Panc1 (cell line): ENCODE data around the gene STXBP3. TPM values are rescaled to one million over a fixed set of nuclear protein-coding genes. Genes with fewer than 3 reads are reported as not detected.

Experiments
- ATAC-seq: fragments of 200-7000 bp; cut with Tn5 transposase; 2 replicates; pipeline ENCODE4 v1.9.1; 2020; ENCODE audit warnings: mild to moderate bottlenecking, moderate library complexity
- BruUV-seq: library from RNA; stranded (reverse); fragments of 400-500 nt; replicated peaks from 2 replicates; lab custom pipeline; 2021; lab: Mats Ljungman, UMichigan
- CTCF ChIA-PET: fragments of 300-600 bp; sonication (Branson Sonifier 250); formaldehyde crosslinking; loops from one replicate; lab custom pipeline; 2022; ENCODE audit warnings: antibody characterized with exemption; lab: Charles Lee
- POLR2A ChIA-PET: fragments of 300-600 bp; sonication (Branson Sonifier 250); formaldehyde crosslinking; loops from one replicate; lab custom pipeline; 2022; ENCODE audit warnings: antibody characterized with exemption; lab: Charles Lee
- DNase-seq: peaks from one replicate; pipeline ENCODE4 v3.0.0-alpha.2; 2010; ENCODE audit warnings: low read depth, low spot score
- H3K27ac ChIP-seq: 2 replicates; pipeline ENCODE4 v1.5.1; 2011; ENCODE audit warnings: mild to moderate bottlenecking, low read length, inconsistent platforms
- H3K27me3 ChIP-seq: fragments of 200-500 bp; sonication (Bioruptor generic); 2 replicates; pipeline ENCODE4 v1.6.0; 2014; ENCODE audit warnings: low read length, inconsistent platforms; ENCODE audit not compliant: control insufficient read depth, insufficient read depth
- H3K36me3 ChIP-seq: fragments of 200-500 bp; sonication (Bioruptor generic); 2 replicates; pipeline ENCODE4 v1.5.1; 2014; ENCODE audit warnings: inconsistent platforms, mild to moderate bottlenecking, low read length, moderate library complexity; ENCODE audit not compliant: control insufficient read depth, insufficient read depth
- H3K4me1 ChIP-seq: 2 replicates; pipeline ENCODE4 v1.5.1; 2011; ENCODE audit warnings: inconsistent platforms, mild to moderate bottlenecking, low read length, moderate library complexity; ENCODE audit not compliant: control insufficient read depth, insufficient read depth
- H3K4me3 ChIP-seq, 2 experiments: 2 replicates each; pipeline ENCODE4 v1.5.1; 2011 to 2012; ENCODE audit warnings: low read depth in 2 of 2, low read length in 2 of 2, mild to moderate bottlenecking in 2 of 2, inconsistent platforms in 1 of 2, moderate library complexity in 1 of 2
- H3K9me3 ChIP-seq: fragments of 200-500 bp; sonication (Bioruptor generic); 2 replicates; pipeline ENCODE4 v1.5.1; 2014; ENCODE audit warnings: low read depth, mild to moderate bottlenecking, inconsistent platforms, low read length, moderate library complexity; ENCODE audit not compliant: control insufficient read depth, insufficient read depth
- CTCF ChIP-seq: fragments of 450-650 bp; IDR thresholded peaks from 2 replicates; pipeline ENCODE4 v1.5.1; 2017; ENCODE audit warnings: mild to moderate bottlenecking
- POLR2AphosphoS5 ChIP-seq: IDR thresholded peaks from 2 replicates; pipeline ENCODE4 v1.6.1; 2012; ENCODE audit warnings: mild to moderate bottlenecking, low read depth, low read length, moderate library complexity
- REST ChIP-seq, 2 experiments: IDR thresholded peaks; 2 replicates each; pipeline ENCODE4 v1.6.1; 2011 to 2012; ENCODE audit warnings: low read depth in 2 of 2, control low read depth in 1 of 2, low read length in 1 of 2, mild to moderate bottlenecking in 1 of 2, moderate library complexity in 1 of 2; ENCODE audit not compliant: insufficient read depth in 1 of 2
- SIN3A ChIP-seq: IDR thresholded peaks from 2 replicates; pipeline ENCODE4 v1.6.1; 2012; ENCODE audit warnings: low read depth, mild to moderate bottlenecking, low read length, moderate library complexity, borderline replicate concordance; ENCODE audit not compliant: insufficient read depth
- TCF7L2 ChIP-seq: IDR thresholded peaks from 2 replicates; pipeline ENCODE4 v1.6.1; 2011; ENCODE audit warnings: mild to moderate bottlenecking, low read depth, low read length, inconsistent platforms
- in situ Hi-C: cut with HindIII; loops from 2 replicates; pipeline ENCODE4 v1.10.0; 2016; ENCODE audit warnings: low sequenced_read_pairs, low pct_unique_long_range_greater_than_20kb
- intact Hi-C: fragments of 100-400 bp; cut with micrococcal nuclease; formaldehyde crosslinking; loops from one replicate; pipeline ENCODE4 v1.10.0; 2022; ENCODE audit not compliant: unreplicated experiment
- total RNA-seq: library from RNA; stranded (reverse); gene quantifications from one replicate; pipeline ENCODE4 v1.2.1, GENCODE V29; 2021; ENCODE audit not compliant: unreplicated experiment

Gene STXBP3
- total RNA-seq, 1 experiment from 2014 or later = 27.7 TPM

DNA sequence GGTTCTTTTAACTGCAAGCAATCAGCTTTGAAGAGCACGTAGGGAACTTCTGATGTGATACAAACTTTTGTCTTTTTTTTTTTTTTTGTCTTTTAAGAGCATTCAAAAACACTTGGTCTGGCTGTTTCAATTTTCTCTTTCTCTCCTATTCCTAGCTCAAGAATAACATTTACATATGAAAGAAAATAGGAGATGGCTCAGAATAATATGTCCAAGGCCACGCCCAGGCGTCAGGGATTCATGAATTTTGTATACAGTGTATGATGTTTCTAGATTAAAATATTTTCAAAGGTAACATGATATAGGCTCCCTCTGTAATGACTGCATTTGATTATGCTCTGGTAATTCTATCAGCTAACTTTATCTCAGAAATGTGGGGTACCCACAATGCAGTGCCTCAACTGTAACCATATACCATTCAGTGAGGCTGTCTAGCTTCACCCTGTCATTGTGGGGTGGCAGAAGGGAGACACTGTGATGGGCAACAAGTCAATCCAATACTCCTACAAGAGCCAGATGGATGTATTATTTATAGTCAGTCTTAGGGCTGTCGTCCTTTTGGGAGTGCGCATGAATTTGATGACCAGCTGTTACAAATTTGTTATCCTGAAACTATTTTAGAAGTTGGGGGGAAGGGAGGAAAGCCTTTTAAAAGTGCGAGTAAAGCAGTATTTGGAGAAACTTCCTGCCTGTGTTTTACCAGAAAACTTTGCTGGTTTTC lies 111.9 kb downstream of the STXBP3 start:
- Histone ChIP-seq H3K27ac (no peak overlapping the region), H3K4me1 (no peaks in the 10 kb centered on the region), H3K36me3 (no peaks in the 10 kb centered on the region), H3K4me3 (no peak overlapping the region), H3K27me3 (no peaks in the 10 kb centered on the region), H3K9me3 (no peaks in the 10 kb centered on the region)
- DNase-seq (no peak), ATAC-seq (no peak)
- ChIA-PET CTCF (no interaction called here), POLR2A (interaction anchor here (0.5 to 0.6 kb wide), 2 partner anchors 24 to 27 kb away, joined by 5 to 10 read pairs; no protein-coding TSS in a partner anchor)
- no TSS peak for BruUV-seq
- in situ Hi-C loops = no loop called here
- TF ChIP-seq CTCF (no peak), POLR2AphosphoS5 (no peak), REST (IDR thresholded peaks at IDR 0.05; ENCODE audit: insufficient read depth in 1 of 2, low read depth in 2 of 2, low read length in 1 of 2) (no peak), TCF7L2 (no peak), SIN3A (no peak)
- intact Hi-C loops = no loop called here

Other genes with a start within 250 kb of the STXBP3 start
- 5.4 TPM for gene EEIG2, start 186.6 kb upstream of the STXBP3 start, total RNA-seq
- 23.0 TPM for gene HENMT1, start 85.6 kb upstream of the STXBP3 start, total RNA-seq
- gene PRPF38B, start 54.4 kb upstream of the STXBP3 start, total RNA-seq = 31.7 TPM
- gene FNDC7, start 33.8 kb upstream of the STXBP3 start, total RNA-seq = 0.05 TPM
- 0.26 TPM for gene AKNAD1, start 110.4 kb downstream of the STXBP3 start, total RNA-seq
- gene GPSM2, start 130.3 kb downstream of the STXBP3 start, total RNA-seq = 36.3 TPM
- gene CLCC1, start 216.8 kb downstream of the STXBP3 start, total RNA-seq = 28.4 TPM